ENCODE results near the gene OR8D2.

OR8D2 gene

DNA sequence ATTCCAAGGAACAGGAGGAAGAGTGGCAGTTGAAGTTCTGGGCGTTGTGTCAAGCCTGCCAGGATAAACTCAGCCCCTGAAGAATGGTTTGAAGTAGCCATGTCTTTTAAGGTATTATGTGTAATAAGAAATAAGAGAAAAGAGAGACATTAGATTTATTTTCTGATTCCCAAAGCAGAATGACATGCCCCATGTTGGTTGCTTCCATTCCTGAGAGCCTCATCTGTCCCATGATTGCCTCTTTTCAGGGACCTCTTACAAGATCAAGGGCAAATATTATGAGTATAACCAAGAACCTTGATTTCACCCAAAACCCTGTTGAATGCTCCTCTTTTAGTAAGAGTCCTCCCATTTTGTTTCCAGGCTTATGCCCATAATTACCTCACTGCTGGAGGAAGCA, at the start of gene OR8D2:
OR8D2 (minus strand) TSS at position 101 of the 400 bp plus-strand sequence; CDS start at position 101, 0 bp downstream.
- DNase-seq = no peak

DNA sequence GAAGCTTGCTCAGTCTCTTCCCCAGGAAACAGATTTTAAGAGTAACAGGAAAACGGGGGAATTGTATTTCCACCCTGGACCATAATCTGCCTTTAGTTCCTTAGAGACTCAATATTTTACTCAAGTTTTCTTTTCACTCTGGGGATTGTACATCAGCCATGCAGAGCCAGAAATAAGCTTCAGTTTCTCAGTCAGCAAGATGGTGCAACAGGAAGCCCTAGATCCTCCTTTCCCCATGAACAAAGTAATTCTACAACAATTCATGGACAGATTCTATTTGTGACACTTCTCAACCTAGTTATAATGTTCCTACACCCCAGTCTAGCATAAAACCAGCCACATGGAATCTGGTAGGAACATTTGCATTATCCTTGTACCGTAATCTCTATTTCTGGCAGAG, 39.6 kb upstream of the OR8D2 start:
- DNase-seq = no peak

GRCh38 chr11:124346311-124346955, 26.4 kb upstream of the OR8D2 start:
- no peak for DNase-seq

DNA sequence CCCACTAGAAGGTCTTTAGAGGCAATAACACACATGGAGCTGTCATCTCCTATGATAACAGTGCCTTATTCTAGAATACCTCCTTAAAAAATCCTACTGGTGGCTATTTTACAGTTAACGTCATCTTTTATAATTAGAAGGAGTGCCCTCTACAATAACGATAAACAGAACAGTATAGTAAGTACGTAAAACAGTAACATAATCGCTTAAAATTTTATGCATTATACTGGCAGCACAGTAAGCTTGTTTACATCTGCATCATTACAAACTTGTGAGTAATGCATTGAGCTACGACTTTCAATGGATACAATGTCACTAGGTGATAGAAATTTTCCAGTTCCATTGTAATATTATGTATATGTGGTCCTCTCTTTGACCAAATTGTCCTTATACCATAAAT, 24.3 kb upstream of the OR8D2 start:
- DNase-seq = no peak

DNA sequence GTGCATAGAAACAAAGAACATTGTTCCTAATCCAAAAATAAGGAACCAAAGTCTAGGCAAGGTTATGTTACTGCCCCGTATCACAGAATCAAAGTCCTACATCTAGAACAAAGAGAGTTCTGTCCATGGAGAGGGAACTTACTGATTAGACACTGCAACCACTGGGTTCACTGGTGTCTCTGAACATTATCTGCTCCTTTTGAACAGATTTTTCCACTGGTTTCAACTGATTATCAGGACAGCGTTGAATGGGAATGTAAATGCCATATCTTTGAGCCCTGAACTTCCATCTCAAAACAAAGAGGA, 20.1 kb upstream of the OR8D2 start:
- DNase-seq = no peak

DNA sequence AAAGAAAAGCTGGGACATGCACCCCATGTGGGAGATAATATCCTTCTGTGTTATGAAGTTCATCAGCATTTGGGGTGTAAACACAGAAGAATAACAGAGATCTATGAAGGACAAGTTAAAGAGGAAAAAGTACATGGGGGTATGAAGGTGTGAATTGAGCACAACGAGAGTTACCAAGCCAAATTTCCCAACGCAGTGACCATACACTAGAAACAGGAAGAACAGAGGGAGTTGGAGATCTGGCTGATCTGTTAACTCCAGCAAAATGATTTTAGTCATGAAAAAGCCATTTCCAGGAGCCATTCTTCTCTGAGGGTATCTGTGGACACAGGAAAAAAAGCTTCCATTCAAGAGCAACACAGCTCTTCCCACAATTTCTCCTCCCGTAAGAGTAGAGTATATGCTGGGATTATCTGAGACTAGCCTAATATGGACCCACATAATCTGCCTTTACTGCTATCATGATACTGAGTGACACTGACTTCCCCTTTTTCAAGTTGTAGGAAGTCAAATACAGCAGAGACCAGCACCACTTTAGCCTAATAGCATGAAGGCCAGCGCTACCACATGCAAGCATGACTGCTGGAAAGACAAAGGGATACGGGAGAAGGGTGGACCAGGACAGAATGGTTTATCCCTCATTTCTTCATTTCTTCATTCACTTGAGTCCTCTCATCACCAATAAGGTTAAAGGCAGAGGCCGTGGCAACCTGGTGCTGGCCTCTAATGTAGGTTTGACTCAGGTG, 19.6 kb upstream of the OR8D2 start:
- DNase-seq = no peak

GRCh38 chr11:124331873-124332272, 11.9 kb upstream of the OR8D2 start:
- DNase-seq = no peak

DNA sequence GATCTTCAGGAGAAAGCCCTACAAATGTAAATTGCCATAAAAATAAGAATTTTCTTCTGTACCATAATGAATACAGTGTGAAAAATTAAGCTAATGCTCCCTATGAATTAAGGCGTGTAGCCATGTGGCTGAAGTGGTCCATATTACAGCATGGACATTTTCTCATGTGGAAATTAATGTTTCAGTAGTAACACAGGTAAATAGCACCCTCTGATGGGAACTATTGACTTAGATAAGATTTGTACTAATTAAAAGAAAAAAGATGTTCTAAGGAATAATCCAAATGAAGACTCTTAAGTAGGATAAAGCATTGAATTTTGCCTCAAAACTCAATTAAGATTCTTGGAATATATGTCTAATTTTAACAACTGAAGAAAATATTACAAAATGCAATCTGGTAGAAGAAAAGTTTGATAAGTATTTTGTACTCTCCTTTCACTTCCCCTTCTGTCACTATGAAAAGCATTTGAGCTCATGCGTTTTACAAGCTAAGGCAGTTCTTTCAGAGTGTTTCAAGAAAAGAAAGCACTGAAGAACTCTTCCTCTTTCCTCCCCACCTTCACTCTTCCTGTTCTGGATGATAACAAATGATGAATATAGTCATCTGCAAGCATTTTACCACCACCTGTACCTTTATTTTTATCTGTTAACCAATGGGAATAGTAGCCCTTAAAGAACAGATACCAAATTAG, 9.9 kb upstream of the OR8D2 start:
- DNase-seq = no peak

GRCh38 chr11:124327775-124328174, 7.8 kb upstream of the OR8D2 start:
- no peak for DNase-seq

DNA sequence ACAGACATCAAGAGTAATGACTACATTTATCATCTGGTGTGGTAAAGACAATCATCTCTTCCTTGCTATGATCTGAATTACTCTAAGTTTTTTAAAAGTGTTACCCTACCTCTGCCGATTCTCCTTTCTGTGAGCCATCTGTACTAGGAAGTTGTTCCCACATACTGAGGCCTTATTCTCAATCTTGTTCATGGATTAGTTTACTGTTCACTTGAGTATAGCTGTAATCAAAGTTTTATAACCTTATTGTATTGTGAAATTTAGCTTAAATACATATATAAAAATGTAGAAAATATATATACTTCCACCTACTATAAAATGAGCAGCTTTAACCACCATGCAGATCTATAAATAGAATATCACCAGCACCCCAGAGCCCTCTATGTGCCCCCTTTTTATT, 2.4 kb upstream of the OR8D2 start:
- no peak for DNase-seq

DNA sequence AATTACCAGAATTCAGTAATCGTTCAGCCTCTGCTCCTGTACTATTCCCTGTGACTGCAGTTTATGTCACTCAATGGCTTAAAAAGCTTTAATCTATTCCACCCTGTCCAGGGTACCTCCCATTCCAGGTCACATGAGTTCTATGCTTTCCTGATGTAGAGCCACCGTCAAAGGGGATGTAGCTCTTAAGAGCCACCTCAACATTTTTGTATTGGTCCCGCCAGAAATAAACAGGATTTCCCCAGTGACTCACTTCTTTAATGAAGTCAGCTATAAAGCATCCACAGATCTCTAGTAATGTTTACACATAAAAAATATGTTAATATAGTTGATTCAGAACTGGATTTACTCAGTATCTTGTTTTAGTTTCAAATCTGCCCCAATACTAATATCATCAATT, 4.9 kb downstream of the OR8D2 start:
- no peak for DNase-seq

- DNase-seq = no peak
Measured at GRCh38 chr11:124313849-124314248, 6.1 kb downstream of the OR8D2 start, which contains the start of gene OR8D1. Gene OR8D1 (minus strand): TSS chr11:124313949. CDS start chr11:124310766, 3,183 bp downstream.

DNA sequence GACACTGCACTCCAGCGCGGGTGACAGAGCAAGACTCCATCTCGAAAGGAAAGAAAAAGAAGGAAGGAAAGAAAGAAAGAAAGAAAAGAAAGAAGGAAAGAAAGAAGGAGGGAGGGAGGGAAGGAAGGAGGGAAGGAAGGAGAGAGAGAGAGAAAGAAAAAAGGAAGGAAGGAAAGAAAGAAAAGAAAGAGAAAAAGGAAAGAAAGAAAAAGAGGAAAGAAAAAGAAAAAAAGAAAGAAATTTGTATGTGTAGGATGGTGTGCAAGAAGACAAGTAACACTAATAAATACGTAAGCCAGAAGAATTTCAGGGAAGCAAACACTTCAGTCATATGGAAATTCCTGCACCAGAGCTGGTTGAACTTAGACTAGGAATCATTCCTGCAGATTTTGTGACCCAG, 6.9 kb downstream of the OR8D2 start:
- DNase-seq = no peak

DNA sequence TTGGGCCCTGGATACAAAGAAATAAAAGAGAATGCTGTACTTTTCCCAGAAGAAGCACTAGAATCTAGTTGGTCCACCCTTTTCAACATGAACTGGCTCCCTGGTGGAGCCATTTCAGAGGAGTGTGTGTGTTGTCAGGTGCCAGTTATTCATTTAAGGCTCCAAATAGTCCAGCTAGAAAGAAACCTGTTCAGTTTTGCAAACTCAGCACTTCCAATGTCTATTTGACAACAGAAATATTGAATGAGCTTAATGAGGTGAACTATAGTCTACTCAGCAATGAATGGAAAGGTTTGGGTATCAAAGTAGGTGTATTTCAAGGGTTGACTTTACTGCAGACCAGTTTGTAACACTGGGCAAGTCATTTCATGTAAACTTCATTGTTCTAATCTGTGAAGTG, 8.3 kb downstream of the OR8D2 start:
- no peak for DNase-seq

DNA sequence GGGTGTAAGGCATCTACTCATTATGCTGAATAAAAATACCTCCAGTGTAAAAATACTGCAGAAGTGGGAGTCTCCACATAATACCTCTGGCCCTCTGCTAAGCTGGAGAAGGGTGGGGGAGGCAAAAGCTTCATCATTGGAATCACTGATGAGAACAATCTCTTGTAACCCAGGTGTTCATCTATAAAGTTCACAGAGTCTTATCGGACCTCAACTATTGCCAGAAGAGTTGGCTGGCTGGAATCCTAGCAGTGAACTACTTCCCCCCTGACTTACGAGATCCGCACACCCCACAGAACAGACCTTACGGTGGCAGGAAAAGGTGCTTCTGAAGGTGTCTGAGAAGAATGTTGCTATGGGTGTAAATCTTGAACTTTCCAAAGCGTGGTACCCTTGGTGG, 8.7 kb downstream of the OR8D2 start:
- DNase-seq = no peak

- no peak for DNase-seq
Measured at GRCh38 chr11:124310721-124311120, 9.3 kb downstream of the OR8D2 start.

GRCh38 chr11:124307093-124307492, 12.9 kb downstream of the OR8D2 start:
- no peak for DNase-seq

- DNase-seq = no peak
Measured at GRCh38 chr11:124302347-124303125, 17.5 kb downstream of the OR8D2 start.

- DNase-seq = no peak
Measured at GRCh38 chr11:124301548-124301947, 18.4 kb downstream of the OR8D2 start.

GRCh38 chr11:124297921-124298320, 22.1 kb downstream of the OR8D2 start:
- DNase-seq = no peak

GRCh38 chr11:124296016-124296415, 24.0 kb downstream of the OR8D2 start:
- DNase-seq = no peak

GRCh38 chr11:124294687-124295086, 25.3 kb downstream of the OR8D2 start:
- no peak for DNase-seq

DNA sequence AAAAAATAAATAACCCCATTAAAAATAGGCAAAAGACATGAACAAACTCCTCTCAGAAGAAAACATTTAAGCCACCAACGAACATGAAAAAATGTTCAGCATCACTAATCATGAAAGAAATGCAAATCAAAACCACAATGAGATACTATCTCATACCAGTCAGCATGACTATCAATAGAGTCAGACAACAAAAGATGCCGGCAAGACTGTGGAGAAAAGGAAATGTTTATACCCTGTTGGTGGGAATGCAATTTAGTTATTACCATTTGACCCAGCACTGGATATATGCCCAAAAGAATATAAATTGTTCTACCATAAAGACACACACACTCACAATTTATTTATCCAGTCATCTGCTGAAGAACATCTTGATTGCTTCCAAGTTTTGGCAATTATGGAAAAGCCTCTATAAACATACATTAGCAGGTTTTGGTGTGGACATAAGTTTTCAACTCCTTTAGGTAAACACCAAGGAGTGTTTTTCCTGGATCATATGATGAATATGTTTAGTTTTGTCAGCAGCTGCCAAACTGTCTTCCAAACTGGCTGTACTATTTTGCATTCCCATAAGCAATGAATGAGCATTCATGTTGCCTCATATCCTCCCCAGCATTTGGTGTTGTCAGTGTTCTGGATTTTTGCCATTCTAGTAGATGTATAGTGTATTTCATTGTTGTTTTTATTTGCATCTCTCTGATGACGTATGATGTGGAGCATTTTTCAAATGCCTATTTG, 34.2 kb downstream of the OR8D2 start:
- DNase-seq = no peak

Data from CD4-positive, alpha-beta T cell treated with Interleukin-4 for 1 hour (primary cell).